K562 (cell line): ENCODE measurements around the gene HOXB8. TPM values are rescaled to one million over a fixed set of nuclear protein-coding genes. Genes with fewer than 3 reads are reported as not detected.

Experiments used
- CHD1 ChIP-seq: fragments of 200-600 bp; sonication (generic); IDR thresholded peaks from one replicate; pipeline ENCODE4 v1.6.1; 2012; ENCODE audit warnings: mild to moderate bottlenecking, moderate library complexity, low read length, inconsistent platforms
- ELF1 ChIP-seq: fragments of 200-800 bp; sonication (Bioruptor generic); IDR thresholded peaks from 2 replicates; pipeline ENCODE4 v1.6.1; 2016; ENCODE audit warnings: missing genetic modification characterization, missing compliant biosample characterization
- EP400 ChIP-seq: fragments of 450-650 bp; IDR thresholded peaks from 2 replicates; pipeline ENCODE4 v1.6.1; 2017; ENCODE audit warnings: antibody characterized with exemption, mild to moderate bottlenecking, moderate library complexity
- KLF6 ChIP-seq: fragments of 250-450 bp; sonication (Bioruptor Pico); IDR thresholded peaks from 2 replicates; pipeline ENCODE4 v1.4.0; 2020; ENCODE audit warnings: mild to moderate bottlenecking, moderate library complexity, borderline replicate concordance
- MCM7 ChIP-seq, 2 experiments: fragments of 450-650 bp; IDR thresholded peaks; 2 replicates each; pipeline ENCODE4 v1.6.1; 2016 to 2018
- PML ChIP-seq: IDR thresholded peaks from 2 replicates; pipeline ENCODE4 v1.6.1; 2012; ENCODE audit warnings: low read length, inconsistent platforms
- SIN3A ChIP-seq, 2 experiments: fragments of 150-350 bp in 1 of 2; IDR thresholded peaks; 2 replicates each; pipeline ENCODE4 v1.6.1; 2011 to 2016; ENCODE audit warnings: borderline replicate concordance in 2 of 2, low read depth in 2 of 2, low read length in 2 of 2, mild to moderate bottlenecking in 2 of 2, moderate library complexity in 2 of 2; ENCODE audit not compliant: control insufficient read depth in 1 of 2
- THRAP3 ChIP-seq: fragments of 450-650 bp; IDR thresholded peaks from 2 replicates; pipeline ENCODE4 v1.6.1; 2016; ENCODE audit warnings: mild to moderate bottlenecking, inconsistent platforms, borderline replicate concordance
- TRIM24 ChIP-seq, 2 experiments: fragments of 450-650 bp; IDR thresholded peaks; 2 replicates each; pipeline ENCODE4 v1.6.1; 2016
- ZFP30 ChIP-seq: fragments of 250-450 bp; sonication (Bioruptor Pico); IDR thresholded peaks from 2 replicates; pipeline ENCODE4 v1.8.0; 2022; ENCODE audit warnings: moderate library complexity, mild to moderate bottlenecking, inconsistent platforms, borderline replicate concordance
- ZFP36 ChIP-seq: fragments of 150-350 bp; IDR thresholded peaks from 2 replicates; pipeline ENCODE4 v1.6.1; 2018; ENCODE audit warnings: low read length, low read depth; ENCODE audit not compliant: partially characterized antibody
- ZNF316 ChIP-seq: fragments of 450-650 bp; IDR thresholded peaks from 2 replicates; pipeline ENCODE4 v1.6.1; 2016
- polyA plus RNA-seq, 8 experiments: library from polyadenylated mRNA; depleted of rRNA in 4 of 8; stranded (reverse) in 5 of 8; unstranded in 3 of 8; fragments of >200 nt; fragmentation: Nextera tagmentation in 2 of 8; fragmentation: Illumina TruSeq in 1 of 8; extraction: Ambion mirVana in 2 of 8; extraction: Trizol in 1 of 8; gene quantifications; 2 replicates each; pipeline versions ENCODE4 v1.2.1 to v1.2.3, GENCODE V29; 2011 to 2014; ENCODE audit warnings: inconsistent platforms in 1 of 8, missing spikeins in 1 of 8
- total RNA-seq, 7 experiments: library from RNA; depleted of rRNA in 6 of 7; stranded (reverse); fragments of >200 nt in 6 of 7; fragmentation: Illumina TruSeq in 2 of 7; extraction: Trizol in 2 of 7; gene quantifications; 2 replicates each; pipeline versions ENCODE4 v1.2.1 to v1.2.3, GENCODE V29; 2011 to 2021; ENCODE audit warnings: low replicate concordance in 1 of 7
- TF ChIP-seq, protein P1 (sequence below): sonication (generic); formaldehyde crosslinking; IDR thresholded peaks from 2 replicates; pipeline ENCODE4 v1.8.1; 2023; ENCODE audit warnings: mild to moderate bottlenecking, missing genetic modification reagents
- TF ChIP-seq, protein P2 (sequence below), 2 experiments: IDR thresholded peaks; 2 replicates each; pipeline ENCODE4 v1.6.1; 2011; ENCODE audit warnings: borderline replicate concordance in 1 of 2, control low read depth in 1 of 2, low read depth in 1 of 2, low read length in 1 of 2, mild to moderate bottlenecking in 1 of 2, mixed read lengths in 1 of 2, moderate library complexity in 1 of 2; ENCODE audit not compliant: insufficient read depth in 1 of 2, insufficient read length in 1 of 2, poor library complexity in 1 of 2, severe bottlenecking in 1 of 2; ENCODE audit errors: extremely low read depth in 1 of 2
- TF ChIP-seq, protein P3 (sequence below): sonication (generic); formaldehyde crosslinking; IDR thresholded peaks from 2 replicates; pipeline ENCODE4 v1.8.0; 2023; ENCODE audit warnings: missing genetic modification reagents, mild to moderate bottlenecking, borderline replicate concordance
- TF ChIP-seq, protein P4 (sequence below): conservative IDR thresholded peaks from 2 replicates; pipeline ENCODE4 v1.6.1; 2011; ENCODE audit warnings: low read depth, mild to moderate bottlenecking, low read length; ENCODE audit not compliant: control insufficient read depth

HOXB8 gene
- total and polyA plus RNA-seq, 9 of the 15 experiments (the other 6 are each of a cell fraction or from before 2014, with no cell fraction given): 0.52 to 23.8 (median 3.6) TPM

DNA sequence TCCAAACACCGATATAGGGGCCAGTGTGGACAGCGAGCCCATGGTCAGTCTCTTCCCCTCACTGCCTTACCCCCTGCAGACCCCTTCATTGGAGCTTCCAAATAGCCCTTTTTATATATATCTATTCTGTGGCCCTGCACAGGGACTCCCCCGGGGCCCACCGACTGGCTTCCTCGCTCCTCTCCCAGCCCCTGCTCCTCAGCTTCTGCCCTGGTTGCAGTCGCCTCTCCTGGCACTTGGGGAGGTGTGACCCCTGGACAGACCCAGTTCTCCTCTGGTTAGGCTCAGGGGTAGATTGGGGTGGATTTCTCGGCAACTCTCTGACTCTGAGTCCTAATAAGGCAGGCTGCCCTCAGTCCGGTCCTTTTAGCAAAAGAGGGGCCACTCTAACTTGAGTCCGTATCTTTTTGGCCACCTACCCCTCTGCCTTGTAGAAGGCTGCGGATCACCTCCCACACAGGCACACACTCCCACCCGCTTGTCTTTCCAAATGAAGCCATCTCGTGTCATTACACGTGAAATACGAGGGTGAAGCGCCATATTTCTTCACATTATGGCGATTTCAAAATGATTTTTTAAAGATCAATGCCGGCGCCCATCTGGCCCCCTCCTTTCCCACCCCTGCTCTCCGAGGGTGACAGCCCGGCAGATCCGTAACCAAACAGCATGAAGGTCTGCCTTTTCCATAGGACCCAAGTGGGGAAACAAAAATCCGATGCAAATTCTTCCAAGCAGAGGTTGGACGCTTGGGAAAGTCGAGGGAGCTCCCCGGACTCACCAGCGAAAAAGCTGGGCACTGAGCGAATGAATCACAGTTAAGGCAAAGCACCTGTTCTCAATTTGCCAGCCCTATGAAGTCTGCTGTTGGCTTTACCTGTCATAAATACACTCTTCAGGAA is 12.8 kb upstream of the HOXB8 start (continued):
- TF ChIP-seq, protein P1, sequence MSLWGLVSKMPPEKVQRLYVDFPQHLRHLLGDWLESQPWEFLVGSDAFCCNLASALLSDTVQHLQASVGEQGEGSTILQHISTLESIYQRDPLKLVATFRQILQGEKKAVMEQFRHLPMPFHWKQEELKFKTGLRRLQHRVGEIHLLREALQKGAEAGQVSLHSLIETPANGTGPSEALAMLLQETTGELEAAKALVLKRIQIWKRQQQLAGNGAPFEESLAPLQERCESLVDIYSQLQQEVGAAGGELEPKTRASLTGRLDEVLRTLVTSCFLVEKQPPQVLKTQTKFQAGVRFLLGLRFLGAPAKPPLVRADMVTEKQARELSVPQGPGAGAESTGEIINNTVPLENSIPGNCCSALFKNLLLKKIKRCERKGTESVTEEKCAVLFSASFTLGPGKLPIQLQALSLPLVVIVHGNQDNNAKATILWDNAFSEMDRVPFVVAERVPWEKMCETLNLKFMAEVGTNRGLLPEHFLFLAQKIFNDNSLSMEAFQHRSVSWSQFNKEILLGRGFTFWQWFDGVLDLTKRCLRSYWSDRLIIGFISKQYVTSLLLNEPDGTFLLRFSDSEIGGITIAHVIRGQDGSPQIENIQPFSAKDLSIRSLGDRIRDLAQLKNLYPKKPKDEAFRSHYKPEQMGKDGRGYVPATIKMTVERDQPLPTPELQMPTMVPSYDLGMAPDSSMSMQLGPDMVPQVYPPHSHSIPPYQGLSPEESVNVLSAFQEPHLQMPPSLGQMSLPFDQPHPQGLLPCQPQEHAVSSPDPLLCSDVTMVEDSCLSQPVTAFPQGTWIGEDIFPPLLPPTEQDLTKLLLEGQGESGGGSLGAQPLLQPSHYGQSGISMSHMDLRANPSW (CRISPR knock-in tag): no peak
- TF ChIP-seq, protein P2, sequence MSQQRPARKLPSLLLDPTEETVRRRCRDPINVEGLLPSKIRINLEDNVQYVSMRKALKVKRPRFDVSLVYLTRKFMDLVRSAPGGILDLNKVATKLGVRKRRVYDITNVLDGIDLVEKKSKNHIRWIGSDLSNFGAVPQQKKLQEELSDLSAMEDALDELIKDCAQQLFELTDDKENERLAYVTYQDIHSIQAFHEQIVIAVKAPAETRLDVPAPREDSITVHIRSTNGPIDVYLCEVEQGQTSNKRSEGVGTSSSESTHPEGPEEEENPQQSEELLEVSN (IDR thresholded peaks at IDR 0.05; ENCODE audit: borderline replicate concordance in 1 of 2, extremely low read depth in 1 of 2, insufficient read depth in 1 of 2, insufficient read length in 1 of 2, low read depth in 1 of 2, low read length in 1 of 2, poor library complexity in 1 of 2, severe bottlenecking in 1 of 2): peak in 1 of 2 experiments; percentile 10
- TF ChIP-seq, protein P3, sequence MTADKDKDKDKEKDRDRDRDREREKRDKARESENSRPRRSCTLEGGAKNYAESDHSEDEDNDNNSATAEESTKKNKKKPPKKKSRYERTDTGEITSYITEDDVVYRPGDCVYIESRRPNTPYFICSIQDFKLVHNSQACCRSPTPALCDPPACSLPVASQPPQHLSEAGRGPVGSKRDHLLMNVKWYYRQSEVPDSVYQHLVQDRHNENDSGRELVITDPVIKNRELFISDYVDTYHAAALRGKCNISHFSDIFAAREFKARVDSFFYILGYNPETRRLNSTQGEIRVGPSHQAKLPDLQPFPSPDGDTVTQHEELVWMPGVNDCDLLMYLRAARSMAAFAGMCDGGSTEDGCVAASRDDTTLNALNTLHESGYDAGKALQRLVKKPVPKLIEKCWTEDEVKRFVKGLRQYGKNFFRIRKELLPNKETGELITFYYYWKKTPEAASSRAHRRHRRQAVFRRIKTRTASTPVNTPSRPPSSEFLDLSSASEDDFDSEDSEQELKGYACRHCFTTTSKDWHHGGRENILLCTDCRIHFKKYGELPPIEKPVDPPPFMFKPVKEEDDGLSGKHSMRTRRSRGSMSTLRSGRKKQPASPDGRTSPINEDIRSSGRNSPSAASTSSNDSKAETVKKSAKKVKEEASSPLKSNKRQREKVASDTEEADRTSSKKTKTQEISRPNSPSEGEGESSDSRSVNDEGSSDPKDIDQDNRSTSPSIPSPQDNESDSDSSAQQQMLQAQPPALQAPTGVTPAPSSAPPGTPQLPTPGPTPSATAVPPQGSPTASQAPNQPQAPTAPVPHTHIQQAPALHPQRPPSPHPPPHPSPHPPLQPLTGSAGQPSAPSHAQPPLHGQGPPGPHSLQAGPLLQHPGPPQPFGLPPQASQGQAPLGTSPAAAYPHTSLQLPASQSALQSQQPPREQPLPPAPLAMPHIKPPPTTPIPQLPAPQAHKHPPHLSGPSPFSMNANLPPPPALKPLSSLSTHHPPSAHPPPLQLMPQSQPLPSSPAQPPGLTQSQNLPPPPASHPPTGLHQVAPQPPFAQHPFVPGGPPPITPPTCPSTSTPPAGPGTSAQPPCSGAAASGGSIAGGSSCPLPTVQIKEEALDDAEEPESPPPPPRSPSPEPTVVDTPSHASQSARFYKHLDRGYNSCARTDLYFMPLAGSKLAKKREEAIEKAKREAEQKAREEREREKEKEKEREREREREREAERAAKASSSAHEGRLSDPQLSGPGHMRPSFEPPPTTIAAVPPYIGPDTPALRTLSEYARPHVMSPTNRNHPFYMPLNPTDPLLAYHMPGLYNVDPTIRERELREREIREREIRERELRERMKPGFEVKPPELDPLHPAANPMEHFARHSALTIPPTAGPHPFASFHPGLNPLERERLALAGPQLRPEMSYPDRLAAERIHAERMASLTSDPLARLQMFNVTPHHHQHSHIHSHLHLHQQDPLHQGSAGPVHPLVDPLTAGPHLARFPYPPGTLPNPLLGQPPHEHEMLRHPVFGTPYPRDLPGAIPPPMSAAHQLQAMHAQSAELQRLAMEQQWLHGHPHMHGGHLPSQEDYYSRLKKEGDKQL (CRISPR knock-in tag): no peak
- no peak for TF ChIP-seq ELF1 (tag)
- TF ChIP-seq, protein P4, sequence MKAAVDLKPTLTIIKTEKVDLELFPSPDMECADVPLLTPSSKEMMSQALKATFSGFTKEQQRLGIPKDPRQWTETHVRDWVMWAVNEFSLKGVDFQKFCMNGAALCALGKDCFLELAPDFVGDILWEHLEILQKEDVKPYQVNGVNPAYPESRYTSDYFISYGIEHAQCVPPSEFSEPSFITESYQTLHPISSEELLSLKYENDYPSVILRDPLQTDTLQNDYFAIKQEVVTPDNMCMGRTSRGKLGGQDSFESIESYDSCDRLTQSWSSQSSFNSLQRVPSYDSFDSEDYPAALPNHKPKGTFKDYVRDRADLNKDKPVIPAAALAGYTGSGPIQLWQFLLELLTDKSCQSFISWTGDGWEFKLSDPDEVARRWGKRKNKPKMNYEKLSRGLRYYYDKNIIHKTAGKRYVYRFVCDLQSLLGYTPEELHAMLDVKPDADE: no peak
- TF ChIP-seq ZNF316: no peak
- peak; percentile 39; the same call in 1 of the 2 replicates for TF ChIP-seq EP400
- TF ChIP-seq SIN3A (IDR thresholded peaks at IDR 0.05; ENCODE audit: borderline replicate concordance in 2 of 2, control insufficient read depth in 1 of 2, low read depth in 2 of 2, low read length in 2 of 2): no peak
- no peak for TF ChIP-seq ZFP36
- peak; percentile 23 for TF ChIP-seq CHD1
- no peak for TF ChIP-seq KLF6
- TF ChIP-seq THRAP3: no peak
- TF ChIP-seq ZFP30 (CRISPR knock-in tag): no peak
- no peak for TF ChIP-seq TRIM24 (IDR thresholded peaks at IDR 0.05)
- no peak for TF ChIP-seq MCM7 (IDR thresholded peaks at IDR 0.05)
- TF ChIP-seq PML: no peak
